ENCODE measurements around the gene AMIGO1.

Gene AMIGO1

DNA sequence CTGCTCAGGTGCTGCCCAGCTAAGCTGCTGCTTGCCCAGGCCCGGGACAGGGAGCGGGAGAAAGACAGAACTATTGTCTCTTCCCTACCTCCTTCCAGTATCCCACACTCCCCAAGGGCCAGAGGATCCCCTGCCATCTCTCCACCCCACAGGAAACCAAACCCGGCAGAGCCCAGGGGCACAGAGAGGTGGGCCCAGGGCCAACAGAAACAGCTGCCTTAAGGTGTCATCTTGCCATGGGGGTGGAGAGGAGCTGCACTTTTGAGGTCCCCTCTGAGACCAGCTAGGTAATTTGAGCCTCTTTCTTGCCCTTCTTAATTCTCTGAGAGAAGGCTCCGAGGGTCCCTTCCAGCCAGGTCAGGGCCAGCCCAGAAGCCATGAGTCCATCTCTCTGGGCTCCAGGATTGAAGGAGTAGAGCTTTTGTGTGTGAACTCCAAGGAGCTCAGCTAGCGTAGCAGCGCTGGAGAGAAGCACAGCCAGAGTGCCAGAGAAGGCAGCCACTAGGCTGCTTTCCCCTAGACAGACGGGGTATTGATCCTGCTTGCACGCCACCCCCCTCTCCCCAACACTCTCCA, 20.4 kb upstream of the AMIGO1 start:
- H3K36me3 ChIP-seq (ENCODE audit: control insufficient read depth, insufficient read depth, low read length): no peaks in the 10 kb centered on the region
- H3K4me1 ChIP-seq (ENCODE audit: control insufficient read depth, insufficient read depth, low read length): no peaks in the 10 kb centered on the region
- H3K27me3 ChIP-seq (ENCODE audit: control insufficient read depth, insufficient read depth, low read length): no peaks in the 10 kb centered on the region
- no peaks in the 10 kb centered on the region for H3K9me3 ChIP-seq (ENCODE audit: control insufficient read depth, insufficient read depth, low read length)
- H3K9ac ChIP-seq (ENCODE audit: low read depth, low read length): no peak overlapping the region
- no peak overlapping the region for H3K4me3 ChIP-seq (ENCODE audit: low read depth, low read length)

DNA sequence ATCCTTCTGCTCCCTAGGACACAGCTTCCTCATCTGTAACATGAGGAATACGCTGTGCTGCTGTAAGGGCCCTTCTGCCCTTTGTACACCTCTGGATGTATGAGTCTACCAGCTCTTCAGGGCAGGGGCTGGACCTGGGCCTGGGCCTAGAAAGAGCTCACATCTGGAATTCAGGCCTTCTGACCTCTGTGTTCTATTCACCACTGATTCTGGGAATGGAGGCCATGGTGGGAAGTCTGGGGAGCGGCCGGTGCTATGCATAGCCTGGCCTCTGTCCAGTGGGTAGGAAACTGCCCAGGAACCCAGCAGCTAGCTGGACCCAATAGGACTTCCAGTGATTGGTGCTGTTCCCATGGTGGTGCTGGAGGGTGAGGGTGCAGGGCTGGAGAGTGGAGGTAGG, 19.2 kb upstream of the AMIGO1 start:
- Histone ChIP-seq H3K36me3 (ENCODE audit: control insufficient read depth, insufficient read depth, low read length) (no peaks in the 10 kb centered on the region), H3K9me3 (ENCODE audit: control insufficient read depth, insufficient read depth, low read length) (no peaks in the 10 kb centered on the region), H3K4me3 (ENCODE audit: low read depth, low read length) (no peak overlapping the region), H3K9ac (ENCODE audit: low read depth, low read length) (no peak overlapping the region), H3K27me3 (ENCODE audit: control insufficient read depth, insufficient read depth, low read length) (no peaks in the 10 kb centered on the region), H3K4me1 (ENCODE audit: control insufficient read depth, insufficient read depth, low read length) (no peaks in the 10 kb centered on the region)

DNA sequence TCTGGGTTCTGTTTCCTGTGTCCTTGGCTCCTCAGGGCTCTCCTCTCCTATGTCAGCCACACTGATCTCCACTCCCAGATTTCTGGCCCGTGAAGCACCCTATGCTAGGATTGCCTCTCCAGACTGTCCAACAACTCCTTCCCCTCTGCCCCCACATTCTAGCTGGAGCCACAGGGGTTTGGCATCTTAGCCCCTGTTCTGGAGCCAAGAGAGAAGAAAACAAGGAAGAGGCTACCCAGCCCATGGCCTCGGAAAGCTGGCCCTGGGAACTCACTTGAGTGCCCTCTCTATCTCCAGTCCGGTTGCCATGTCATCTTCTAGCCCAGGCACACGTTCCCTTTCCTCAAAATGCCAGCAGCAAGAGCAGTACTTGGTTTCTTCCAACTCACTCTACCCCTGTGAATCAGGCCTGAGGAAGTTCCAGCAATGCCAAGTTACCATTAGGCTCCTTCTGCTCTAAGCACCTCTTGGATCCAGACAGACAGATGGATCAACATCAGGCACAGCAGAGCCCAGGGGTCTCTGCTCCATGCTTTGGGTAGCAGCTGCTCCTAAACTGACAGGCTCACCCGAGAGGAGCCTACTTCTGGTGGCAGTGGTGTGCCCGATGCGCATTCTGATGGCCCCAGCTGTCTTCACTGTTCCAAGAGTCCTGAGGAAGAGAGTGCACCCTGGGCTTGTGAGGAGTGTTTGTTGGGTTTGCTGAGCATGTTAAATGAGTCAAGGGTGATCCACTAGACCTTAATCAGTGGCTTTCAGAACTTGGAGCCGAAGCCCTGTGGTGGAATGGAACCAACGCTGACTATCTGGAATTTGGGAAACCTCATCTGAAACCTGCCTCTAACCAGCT, 18.5 kb upstream of the AMIGO1 start:
- Histone ChIP-seq H3K4me1 (ENCODE audit: control insufficient read depth, insufficient read depth, low read length) (no peaks in the 10 kb centered on the region), H3K4me3 (ENCODE audit: low read depth, low read length) (no peak overlapping the region), H3K36me3 (ENCODE audit: control insufficient read depth, insufficient read depth, low read length) (no peaks in the 10 kb centered on the region), H3K27me3 (ENCODE audit: control insufficient read depth, insufficient read depth, low read length) (no peaks in the 10 kb centered on the region), H3K9ac (ENCODE audit: low read depth, low read length) (no peak overlapping the region), H3K9me3 (ENCODE audit: control insufficient read depth, insufficient read depth, low read length) (no peaks in the 10 kb centered on the region)

DNA sequence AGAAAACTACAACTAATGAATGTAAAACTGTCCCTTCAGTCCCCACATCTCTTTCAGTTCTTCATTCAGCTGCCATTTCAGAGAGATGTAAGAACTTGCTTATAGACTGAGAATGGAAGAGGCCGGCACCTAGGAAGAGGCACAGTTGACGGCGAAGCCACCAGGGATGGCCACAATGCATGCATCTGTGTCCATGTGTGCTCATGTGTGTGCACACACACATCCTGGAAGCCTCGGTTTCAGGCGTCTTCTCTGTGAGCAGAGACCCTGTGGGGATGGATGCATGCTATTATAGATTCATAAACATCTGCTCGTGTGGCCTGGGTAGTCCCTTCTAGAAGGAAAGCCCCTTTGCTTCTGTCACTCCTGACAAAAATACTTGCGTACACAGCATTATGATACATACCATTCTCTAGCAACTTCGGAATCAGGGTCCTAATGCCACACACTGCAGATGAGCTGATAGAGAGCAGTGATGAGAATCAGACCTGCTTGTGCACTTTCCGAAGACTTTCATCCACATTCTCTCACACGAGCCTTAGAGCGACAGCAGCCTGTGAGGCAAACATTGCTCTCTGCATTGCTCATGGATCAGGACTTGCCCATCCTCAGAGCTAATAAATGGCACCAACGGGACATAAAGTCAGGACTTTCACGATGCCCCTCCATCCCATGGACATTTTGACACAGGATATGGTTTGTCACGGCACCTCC, 17.7 kb upstream of the AMIGO1 start:
- Histone ChIP-seq H3K4me3 (ENCODE audit: low read depth, low read length) (no peak overlapping the region), H3K9me3 (ENCODE audit: control insufficient read depth, insufficient read depth, low read length) (no peaks in the 10 kb centered on the region), H3K9ac (ENCODE audit: low read depth, low read length) (no peak overlapping the region), H3K4me1 (ENCODE audit: control insufficient read depth, insufficient read depth, low read length) (no peaks in the 10 kb centered on the region), H3K27me3 (ENCODE audit: control insufficient read depth, insufficient read depth, low read length) (no peaks in the 10 kb centered on the region), H3K36me3 (ENCODE audit: control insufficient read depth, insufficient read depth, low read length) (no peaks in the 10 kb centered on the region)

DNA sequence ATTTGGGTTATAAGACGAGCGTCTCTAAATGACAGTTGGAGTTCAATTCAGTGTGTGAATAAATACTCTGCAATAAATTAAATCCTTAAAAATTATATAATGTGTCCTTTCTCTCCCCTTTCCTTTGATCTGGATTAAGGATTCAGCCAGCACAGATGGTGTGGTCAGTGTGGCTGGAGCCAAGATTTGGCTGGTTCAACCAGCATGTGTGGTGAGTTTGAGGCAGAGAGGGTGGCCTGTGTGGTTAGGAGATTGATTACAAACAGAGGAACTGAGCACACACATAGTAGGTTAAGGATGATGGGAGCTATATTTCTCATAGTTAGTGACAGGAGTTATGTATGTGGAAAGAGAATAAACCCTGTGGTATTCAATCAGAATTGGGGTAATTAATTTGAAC, 14.2 kb upstream of the AMIGO1 start:
- Histone ChIP-seq H3K4me3 (ENCODE audit: low read depth, low read length) (no peak overlapping the region), H3K27me3 (ENCODE audit: control insufficient read depth, insufficient read depth, low read length) (peaks cover 4% of the 10 kb centered on the region), H3K9ac (ENCODE audit: low read depth, low read length) (no peak overlapping the region), H3K36me3 (ENCODE audit: control insufficient read depth, insufficient read depth, low read length) (no peaks in the 10 kb centered on the region), H3K4me1 (ENCODE audit: control insufficient read depth, insufficient read depth, low read length) (no peaks in the 10 kb centered on the region), H3K9me3 (ENCODE audit: control insufficient read depth, insufficient read depth, low read length) (no peaks in the 10 kb centered on the region)

GRCh38 chr1:109522026-109522425, 12.5 kb upstream of the AMIGO1 start:
- Histone ChIP-seq H3K9ac (ENCODE audit: low read depth, low read length) (no peak overlapping the region), H3K36me3 (ENCODE audit: control insufficient read depth, insufficient read depth, low read length) (no peaks in the 10 kb centered on the region), H3K4me3 (ENCODE audit: low read depth, low read length) (no peak overlapping the region), H3K4me1 (ENCODE audit: control insufficient read depth, insufficient read depth, low read length) (no peaks in the 10 kb centered on the region), H3K27me3 (ENCODE audit: control insufficient read depth, insufficient read depth, low read length) (peaks cover 4% of the 10 kb centered on the region), H3K9me3 (ENCODE audit: control insufficient read depth, insufficient read depth, low read length) (no peaks in the 10 kb centered on the region)

- Histone ChIP-seq H3K4me3 (ENCODE audit: low read depth, low read length) (no peak overlapping the region), H3K36me3 (ENCODE audit: control insufficient read depth, insufficient read depth, low read length) (no peaks in the 10 kb centered on the region), H3K9ac (ENCODE audit: low read depth, low read length) (no peak overlapping the region), H3K4me1 (ENCODE audit: control insufficient read depth, insufficient read depth, low read length) (no peaks in the 10 kb centered on the region), H3K27me3 (ENCODE audit: control insufficient read depth, insufficient read depth, low read length) (peaks cover 4% of the 10 kb centered on the region), H3K9me3 (ENCODE audit: control insufficient read depth, insufficient read depth, low read length) (no peaks in the 10 kb centered on the region)
Measured at GRCh38 chr1:109521002-109521951, 11.8 kb upstream of the AMIGO1 start.

DNA sequence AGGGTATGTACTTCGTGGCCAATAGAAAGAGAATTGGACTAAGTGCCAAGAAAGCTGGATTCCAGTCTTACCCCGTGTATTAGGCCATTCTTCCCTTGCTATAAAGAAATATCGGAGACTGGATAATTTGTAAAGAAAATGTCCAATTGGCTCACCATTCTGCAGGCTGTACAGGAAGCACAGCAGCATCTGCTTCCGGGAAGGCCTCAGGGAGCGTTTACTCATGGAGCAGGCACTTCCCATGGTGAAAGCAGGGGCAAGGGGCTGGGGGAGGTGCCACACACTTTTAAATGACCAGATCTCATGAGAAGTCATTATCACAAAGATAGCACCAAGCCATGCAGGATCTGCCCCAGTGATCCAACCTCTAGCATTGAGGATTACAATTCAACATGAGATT, 7.8 kb upstream of the AMIGO1 start:
- H3K9ac ChIP-seq (ENCODE audit: low read depth, low read length): no peak overlapping the region
- H3K9me3 ChIP-seq (ENCODE audit: control insufficient read depth, insufficient read depth, low read length): no peaks in the 10 kb centered on the region
- H3K27me3 ChIP-seq (ENCODE audit: control insufficient read depth, insufficient read depth, low read length): peaks cover 4% of the 10 kb centered on the region
- H3K4me3 ChIP-seq (ENCODE audit: low read depth, low read length): no peak overlapping the region
- H3K4me1 ChIP-seq (ENCODE audit: control insufficient read depth, insufficient read depth, low read length): no peaks in the 10 kb centered on the region
- no peaks in the 10 kb centered on the region for H3K36me3 ChIP-seq (ENCODE audit: control insufficient read depth, insufficient read depth, low read length)

DNA sequence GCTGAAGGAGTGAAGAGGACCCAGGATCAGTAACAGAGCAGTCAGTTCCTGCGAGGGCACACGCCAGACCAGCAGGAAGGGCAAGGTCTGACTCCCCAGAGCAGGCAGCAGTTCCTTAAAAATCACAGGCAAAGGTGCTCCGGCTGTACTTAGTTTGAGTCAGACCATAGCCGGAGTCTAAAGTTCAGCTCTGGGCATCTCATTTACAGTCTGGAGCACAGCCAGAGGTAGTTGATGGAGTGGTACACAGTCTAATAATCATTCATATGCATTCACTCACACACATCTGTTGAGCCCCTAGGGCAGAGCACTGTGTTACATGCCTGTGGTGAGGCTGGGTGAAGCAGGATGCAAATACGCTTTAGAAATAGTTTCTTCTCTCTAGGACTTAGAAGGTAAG, 7.3 kb upstream of the AMIGO1 start:
- Histone ChIP-seq H3K9me3 (ENCODE audit: control insufficient read depth, insufficient read depth, low read length) (no peaks in the 10 kb centered on the region), H3K4me3 (ENCODE audit: low read depth, low read length) (no peak overlapping the region), H3K36me3 (ENCODE audit: control insufficient read depth, insufficient read depth, low read length) (no peaks in the 10 kb centered on the region), H3K9ac (ENCODE audit: low read depth, low read length) (no peak overlapping the region), H3K27me3 (ENCODE audit: control insufficient read depth, insufficient read depth, low read length) (peaks cover 3% of the 10 kb centered on the region), H3K4me1 (ENCODE audit: control insufficient read depth, insufficient read depth, low read length) (no peaks in the 10 kb centered on the region)

DNA sequence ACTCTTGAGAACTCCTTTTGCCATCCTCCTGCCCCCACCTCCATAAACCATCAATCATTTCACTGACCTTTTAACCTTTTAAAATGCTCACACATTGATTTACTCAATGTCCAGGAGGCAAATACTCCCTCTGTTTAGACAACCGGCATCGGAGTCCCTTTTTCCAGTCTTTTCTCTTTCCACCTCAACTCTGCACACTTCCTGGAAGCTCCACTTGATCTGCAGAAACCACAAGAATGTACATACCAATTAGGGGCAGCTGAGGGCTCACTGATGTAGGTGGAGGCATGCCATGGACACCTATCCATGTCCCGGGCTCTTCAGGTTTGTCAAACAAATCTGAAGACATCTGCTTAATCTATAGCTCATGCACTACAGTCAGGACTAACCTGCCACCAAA, 5.3 kb upstream of the AMIGO1 start:
- Histone ChIP-seq H3K36me3 (ENCODE audit: control insufficient read depth, insufficient read depth, low read length) (no peaks in the 10 kb centered on the region), H3K4me1 (ENCODE audit: control insufficient read depth, insufficient read depth, low read length) (no peaks in the 10 kb centered on the region), H3K9ac (ENCODE audit: low read depth, low read length) (no peak overlapping the region), H3K4me3 (ENCODE audit: low read depth, low read length) (no peak overlapping the region), H3K27me3 (ENCODE audit: control insufficient read depth, insufficient read depth, low read length) (peaks cover 20% of the 10 kb centered on the region), H3K9me3 (ENCODE audit: control insufficient read depth, insufficient read depth, low read length) (no peaks in the 10 kb centered on the region)

GRCh38 chr1:109513110-109513710, 3.7 kb upstream of the AMIGO1 start:
- Histone ChIP-seq H3K36me3 (ENCODE audit: control insufficient read depth, insufficient read depth, low read length) (no peaks in the 10 kb centered on the region), H3K4me1 (ENCODE audit: control insufficient read depth, insufficient read depth, low read length) (no peaks in the 10 kb centered on the region), H3K9ac (ENCODE audit: low read depth, low read length) (no peak overlapping the region), H3K4me3 (ENCODE audit: low read depth, low read length) (no peak overlapping the region), H3K27me3 (ENCODE audit: control insufficient read depth, insufficient read depth, low read length) (peaks cover 31% of the 10 kb centered on the region), H3K9me3 (ENCODE audit: control insufficient read depth, insufficient read depth, low read length) (no peaks in the 10 kb centered on the region)

Measured in iPS-15b (cell line).